GM19238 (cell line): ENCODE results near the gene KCNJ4.

Experiments used
- DNase-seq: peaks from one replicate; pipeline ENCODE4 v3.0.0; 2011; ENCODE audit warnings: low spot score; ENCODE audit not compliant: insufficient read length

The KCNJ4 gene

DNA sequence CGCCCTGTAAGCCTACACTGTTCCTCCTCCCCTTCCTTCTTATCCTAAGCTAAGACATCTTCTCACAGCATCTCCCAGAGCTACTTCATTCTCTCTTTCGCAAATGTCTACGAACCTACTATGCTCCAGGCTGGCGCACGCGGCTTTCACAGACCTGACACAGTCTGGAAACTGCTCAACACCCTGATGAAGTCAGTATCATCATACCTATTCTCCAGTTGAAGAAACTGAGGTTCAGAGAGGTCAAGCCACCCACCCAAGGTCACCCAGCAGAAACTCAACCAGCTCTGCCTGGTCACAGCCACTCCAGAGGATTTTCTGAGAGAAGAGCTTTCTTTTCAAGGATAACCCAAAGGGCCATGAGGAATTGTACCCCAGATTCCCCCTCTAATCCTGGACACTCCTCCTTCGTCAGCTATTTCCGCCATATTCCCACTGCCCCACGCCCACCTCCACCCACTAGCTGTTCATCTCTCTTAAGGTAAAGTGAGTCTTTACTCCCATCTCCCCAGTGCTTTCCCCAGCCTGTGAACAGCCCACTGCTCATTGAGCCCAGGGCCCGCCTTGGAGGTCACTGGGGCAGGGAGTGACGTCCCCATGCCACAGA, 1.8 kb downstream of the KCNJ4 start:
- DNase-seq: no peak

DNA sequence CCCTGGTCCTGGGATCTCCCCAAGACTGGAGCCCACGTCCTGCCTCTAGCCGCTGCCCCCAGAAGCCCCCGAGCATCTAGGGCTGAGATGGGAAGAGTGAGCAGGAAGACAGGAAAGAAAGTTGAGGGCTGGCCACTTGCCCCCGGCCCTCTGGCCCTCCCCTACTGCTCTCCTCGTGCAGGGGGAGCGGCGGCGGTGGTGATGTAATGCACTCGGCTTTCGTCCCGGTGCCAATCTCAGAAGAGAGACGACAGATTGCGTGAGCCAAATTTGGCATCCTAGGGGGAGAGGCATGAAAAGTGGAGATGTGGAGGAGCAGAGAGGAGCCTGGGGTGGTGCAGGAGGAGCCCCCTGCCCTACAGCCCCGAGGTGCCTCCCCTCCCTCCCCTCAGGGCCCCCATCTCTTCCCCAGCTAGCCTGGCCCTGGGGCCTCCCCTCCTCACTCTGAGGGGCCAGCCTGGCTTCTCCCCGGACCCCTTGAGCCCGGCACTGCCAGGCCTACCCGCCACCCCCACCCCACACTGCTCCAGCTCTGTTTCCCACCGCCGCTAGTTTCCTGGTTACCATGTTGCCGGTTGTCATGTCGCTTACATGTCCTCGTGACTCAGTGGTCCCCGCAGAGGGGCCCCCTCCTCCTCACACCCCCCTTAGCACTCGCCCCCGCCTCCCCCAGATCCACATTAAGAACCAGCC, 2.5 kb downstream of the KCNJ4 start:
- no peak for DNase-seq

DNA sequence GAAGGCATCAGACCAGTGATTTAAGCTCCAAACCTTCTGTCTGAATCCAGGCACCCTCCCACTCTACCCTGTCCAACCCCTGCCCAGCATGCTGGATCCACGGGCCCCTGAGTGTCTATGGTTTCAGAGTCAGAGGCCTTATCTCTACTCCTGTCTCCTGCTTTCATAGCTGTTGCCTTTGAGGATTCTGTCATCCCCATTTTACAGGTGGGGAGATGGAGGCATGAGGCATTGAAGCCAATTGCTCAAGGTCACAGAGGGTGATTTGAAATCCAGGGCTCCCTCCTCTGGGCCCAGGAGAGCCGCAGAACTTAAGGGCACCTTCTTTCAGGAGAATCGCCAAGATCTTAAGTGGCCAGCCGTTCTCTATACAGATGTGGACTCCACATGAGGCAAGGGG, 3.1 kb downstream of the KCNJ4 start:
- no peak for DNase-seq

DNA sequence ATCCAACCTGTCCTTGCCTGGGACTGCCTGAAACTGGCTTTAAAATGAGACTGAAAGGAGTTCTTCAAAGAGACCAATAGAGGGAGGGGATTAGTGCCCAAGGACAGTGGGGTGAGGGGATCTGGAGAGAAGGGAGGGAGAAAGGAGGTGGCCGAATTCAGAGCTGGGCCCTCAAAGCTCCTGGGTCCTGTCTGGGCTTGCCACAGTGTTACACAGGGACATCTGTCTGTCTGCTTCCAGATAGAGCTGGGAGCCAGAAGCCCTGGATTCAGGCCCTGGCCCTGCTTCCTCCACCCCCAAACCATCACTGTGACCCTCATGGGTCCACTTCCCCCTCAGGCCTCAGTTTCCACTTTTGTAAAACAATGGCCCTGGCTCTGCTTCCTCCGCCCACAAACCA, 3.6 kb downstream of the KCNJ4 start:
- DNase-seq: no peak

DNA sequence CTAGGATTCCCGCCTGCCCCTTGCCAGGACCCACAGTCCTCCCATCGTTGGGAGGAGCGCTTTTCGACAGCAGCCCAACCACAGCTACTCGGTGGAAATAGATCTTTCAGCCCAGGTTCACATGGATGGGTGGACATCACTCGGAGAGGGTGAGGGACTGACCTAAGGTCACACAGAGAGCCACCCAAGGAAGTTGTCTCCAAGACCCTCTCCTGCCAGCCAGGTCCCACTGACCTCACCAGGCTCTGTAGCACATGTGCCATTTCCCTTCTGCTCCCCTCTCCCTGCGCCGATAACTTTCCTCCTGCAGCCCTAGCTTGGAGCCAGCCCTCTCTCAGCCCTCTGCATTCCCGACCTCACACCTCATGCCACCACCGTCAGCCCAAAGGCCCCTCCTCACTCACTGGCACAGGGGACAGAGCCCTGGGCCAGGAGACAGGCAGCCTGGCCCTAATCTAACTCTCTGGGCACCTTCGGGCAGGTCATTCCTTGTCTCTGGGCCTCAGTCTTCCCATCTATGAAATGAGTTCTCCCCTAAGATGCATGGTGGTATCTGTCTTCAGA, 4.7 kb downstream of the KCNJ4 start:
- DNase-seq: no peak

DNA sequence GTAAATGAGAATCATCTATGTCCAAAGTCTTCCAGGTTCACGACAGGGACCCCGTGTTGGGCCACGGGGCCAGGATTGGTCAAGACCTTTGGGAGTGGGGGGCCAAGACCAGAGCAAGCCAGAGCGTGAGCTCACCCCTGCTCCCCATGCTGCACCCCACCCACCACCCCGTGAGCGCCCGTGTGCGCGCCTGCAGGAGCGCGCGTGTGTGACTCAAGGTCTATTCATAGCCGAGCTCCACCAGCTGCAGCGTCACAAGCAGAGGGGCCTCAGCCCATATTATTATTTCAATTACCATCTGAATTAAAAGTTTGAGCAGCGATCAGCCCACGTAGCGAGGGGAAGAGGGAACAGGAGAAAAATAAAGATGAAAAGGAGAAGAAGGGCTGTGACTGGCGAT, 5.2 kb downstream of the KCNJ4 start:
- DNase-seq: no peak

DNA sequence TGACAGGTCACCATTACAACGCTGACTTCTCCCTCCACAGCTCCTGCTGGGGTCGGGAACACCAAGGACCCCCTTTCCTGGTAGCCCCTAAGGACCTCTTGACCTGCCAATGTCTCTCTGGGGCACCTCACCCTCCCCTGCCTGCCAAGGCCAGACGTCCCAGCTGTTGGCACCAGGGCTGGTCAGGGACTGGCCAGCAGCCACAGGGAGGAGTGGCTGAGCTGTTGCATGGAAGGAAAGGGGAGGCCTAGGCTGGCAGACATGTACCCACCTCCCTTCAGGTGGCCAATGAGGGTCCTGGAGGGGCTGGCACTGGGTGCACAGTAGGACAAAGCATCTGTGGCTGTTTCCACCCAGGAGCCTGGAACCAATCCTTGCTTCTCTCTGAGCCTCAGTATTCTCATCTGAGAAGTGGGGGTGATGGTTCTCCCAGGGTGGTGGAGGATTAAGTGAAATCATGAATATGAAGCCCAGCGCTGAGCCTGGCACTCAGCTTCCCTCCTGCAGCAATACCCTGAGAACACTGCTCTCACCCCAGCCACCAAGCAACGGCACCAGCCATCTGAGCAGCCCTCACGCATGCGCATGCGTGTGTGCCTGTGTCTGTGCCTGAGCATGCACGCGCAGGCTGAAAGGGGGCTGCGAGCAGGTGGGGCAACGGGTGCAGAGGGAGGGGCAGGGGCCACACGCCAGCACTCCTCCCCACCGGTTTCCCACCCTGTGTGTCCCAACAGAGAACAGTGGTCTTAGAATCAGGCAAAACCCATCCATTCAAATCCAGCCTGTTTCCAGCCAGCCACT, 5.9 kb downstream of the KCNJ4 start:
- DNase-seq: no peak

DNA sequence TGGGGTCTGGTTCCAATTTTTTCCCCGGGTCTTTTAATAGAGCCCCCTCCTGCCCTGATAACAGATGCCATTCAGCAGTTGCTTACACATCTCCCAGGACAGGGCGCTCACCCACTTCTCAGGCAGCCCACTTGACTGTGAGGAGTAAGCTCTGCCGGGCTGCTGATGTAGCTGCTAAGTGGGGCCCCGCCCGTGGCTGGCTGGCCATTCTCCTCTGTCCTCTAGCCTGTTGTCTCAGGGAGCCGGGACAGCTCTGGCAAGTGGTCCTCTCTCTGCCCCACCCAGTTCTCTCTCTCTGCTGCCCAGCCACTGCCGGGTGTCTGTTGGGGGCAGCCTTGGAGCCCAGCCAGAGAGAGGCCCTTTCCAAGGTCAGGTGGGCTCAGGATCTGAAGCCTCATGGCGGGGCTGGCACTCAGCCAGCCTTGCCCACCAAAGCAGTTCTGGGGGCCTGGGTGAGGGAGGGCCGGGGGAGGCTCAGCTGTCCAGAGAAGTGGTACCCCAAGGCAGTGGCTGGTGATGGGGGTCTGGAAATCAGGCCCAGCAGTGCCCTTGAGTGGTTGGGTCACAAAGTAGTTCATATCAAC, 8.9 kb downstream of the KCNJ4 start:
- DNase-seq: no peak

DNA sequence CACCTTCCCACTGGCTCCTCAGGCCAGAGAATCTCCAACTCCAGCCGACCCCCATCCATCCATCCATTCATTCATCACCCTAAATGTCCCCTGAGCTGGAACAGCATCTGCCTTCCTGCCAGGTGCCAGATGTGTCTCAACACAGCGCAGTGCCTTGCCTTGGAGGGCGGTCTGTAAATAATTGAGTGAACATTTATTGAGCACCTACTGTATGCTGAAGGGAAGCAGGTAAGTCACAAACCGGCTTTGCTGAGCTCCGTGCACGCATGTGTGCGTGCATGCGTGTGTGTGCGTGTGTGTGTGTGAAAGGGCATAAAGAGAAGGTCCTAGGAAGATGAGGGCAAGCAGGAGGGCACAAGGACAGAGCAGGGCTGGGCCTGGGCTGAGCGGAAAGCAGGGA, 10.2 kb downstream of the KCNJ4 start:
- no peak for DNase-seq

DNA sequence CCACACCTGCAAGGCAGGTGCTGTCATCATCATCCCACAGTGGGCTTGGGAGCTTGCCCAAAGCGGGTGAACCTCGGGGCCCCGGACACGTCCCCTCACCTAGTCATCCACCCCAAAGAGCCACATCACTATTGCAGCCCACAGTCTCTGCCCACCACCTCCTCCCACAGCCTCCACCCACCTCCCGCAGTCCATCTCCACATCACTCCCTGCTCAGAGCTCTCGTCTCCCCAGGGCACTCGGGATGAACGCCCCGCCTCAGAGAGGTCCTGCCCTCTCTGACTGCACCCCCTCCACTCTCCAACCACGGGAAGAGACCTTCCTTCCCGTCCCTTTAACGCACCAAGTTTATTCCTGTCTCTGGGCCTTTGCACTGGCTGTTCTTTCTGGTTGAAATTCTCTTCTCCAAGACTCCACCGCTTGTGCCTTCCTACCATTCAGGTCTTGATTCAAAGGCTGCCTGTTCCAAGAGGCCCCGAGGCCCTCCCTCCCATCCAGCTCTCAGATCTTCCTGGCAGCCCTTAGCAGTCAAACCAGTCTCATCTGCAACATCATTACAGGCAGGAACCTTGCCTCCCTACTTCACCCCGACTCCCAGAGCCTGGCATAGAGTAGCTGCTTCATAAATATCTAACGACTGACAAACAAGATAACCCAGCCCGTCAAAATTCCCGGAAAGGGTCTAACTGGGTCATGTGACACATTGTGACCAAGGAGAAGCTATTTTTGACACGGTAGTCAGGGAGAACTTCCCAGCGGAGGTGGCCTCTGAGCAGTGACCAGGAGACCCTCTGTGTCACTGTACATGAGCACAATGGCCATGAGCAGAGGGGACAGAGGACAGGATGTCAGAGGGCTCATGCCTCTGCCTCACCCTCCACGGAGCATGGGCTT, 11.1 kb downstream of the KCNJ4 start:
- DNase-seq: no peak

DNA sequence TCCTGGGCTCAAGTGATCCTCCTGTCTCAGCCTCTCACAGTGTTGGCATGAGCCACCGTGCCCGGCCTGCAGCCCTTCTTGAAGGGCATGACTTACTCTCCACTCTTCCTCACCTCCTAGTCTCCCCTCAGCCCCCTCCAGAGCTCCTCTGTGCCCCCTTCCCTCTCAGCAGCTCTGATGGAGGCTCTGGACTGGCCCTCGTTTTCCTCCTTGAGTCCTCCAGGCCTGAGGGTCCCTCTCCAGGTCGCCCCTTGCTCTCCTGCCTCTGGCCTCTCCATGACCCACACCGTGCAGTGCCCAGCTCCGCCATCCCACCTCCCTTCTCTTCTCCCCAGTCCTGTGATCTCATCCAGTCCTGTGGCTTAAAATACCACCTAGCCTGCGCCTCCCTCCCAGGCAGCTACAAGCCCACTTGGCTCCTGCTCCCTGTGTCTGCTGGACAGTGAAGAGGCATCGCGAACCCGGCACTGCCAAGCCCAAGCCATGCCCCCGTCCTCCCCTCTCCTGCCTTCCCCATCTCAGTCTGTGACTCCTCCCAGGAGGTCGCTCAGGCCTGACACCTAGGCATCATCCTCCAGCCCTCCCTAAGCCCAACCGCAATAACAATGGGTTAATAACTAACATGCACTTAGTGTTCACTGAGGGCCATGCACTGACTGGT, 11.9 kb downstream of the KCNJ4 start:
- DNase-seq: no peak

DNA sequence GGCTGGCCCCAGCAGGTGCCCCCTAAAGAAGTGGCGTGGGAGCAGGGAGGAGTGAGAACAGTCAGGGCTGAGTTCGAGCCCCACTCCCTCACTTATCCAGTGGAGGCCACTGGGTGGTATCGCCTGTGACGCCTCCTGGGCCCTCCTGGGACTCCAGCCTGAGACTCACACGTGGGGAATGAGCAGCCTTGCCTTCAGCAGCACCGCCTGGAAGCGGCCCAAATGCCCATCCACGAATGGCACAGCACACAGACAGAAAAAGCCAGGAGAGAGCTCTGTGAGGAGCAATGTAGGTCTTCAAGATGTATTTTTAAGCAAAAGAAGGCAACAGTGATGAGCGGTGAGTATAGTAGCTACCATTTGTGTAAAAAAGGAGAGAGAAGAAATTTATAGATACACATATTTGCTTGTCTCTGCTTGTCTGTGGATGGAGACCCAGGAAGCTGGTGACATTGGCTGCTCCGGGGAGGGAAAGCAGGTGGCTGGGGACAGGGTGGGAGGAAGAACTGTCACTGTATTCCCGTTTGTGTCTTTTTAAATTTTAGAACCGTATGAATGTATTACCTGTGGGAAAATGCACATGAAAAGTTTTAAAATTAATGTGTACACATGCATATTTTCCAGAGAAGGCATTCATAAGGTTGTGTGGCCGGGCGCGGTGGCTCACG, 13.2 kb downstream of the KCNJ4 start:
- DNase-seq: no peak

DNA sequence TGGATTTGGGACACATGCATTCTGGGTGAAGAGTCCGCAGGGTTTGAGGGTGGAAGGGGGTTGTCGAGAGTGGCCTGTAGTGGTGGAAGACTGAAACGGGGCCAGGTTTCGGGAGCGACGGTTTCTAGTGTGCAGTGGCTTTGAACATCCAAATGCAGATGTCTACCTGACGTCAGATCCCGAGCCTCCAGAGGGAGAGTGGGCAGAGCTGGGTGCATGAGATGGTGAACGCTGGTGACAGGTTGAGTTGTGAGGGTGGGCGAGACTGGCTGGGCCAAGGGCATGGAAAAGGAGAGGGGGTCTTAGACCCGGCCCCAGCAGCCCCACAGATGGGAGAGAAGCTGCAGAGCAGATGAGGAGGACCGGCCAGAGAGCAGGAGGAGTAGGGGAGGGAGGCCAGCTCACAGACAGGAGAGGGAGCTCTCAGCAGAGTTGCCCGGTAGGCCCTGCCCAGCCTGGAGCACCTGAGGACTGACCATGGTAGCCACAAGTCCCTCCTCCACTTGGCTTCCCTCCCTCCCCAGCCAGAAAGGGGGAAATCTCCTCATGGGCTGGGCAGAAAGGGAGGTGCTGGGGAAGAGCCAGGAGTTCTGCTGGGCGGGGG, 14.2 kb downstream of the KCNJ4 start:
- DNase-seq: no peak

DNA sequence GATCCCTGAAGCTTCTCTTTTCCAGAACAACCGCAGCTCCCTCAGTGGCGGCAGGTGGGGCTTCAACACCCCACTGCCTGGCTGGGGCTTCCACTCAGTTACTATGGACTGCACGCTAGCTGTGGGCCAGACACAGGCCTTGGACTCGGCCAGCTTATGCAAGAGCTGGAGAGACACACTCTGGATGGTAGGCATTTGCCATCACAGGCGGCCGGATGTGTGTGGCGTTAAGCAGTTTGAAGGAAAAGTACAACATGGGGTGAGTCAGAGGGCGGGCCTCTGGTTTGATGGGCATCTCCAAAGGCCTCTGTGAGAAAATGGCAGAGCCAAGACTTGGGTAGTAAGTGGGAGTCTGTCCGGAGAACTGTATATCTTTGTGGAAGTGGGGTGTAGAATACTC, 17.6 kb downstream of the KCNJ4 start:
- no peak for DNase-seq

DNA sequence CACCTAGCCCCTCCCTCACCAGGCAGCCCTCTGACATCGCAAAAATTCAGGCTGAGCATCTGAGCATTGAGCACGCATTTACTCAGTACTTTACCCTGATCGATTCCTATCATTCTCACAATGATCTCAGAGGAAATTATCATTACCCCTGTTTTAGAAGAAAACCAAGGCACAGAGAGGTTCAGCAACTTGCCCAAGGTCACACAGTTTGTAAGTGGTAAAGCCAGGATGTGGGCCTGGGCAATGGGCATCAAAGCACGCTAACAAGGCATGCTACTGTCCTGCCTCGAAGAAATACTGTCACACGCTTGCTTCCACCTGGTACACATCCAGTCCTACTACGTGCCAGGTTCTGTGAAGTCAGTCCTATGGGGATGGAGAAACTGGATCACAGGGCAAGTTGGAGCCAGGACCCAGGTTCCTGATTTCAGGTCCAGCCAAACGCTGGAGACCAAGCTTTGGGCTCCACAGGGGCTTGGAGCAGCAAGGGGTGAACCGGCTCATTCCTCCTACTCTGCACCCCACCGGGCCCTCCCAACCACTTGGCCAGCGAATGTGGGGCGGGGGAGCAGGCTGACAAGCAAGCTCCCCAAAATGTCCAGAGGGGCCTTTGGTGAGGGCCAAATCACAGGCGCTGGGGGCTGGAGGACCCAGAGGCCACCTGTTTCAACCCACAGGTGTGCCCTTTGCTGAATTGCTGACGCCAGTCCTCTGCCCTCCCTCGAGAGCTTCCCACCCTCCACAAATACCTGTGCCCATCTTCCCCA, 18.2 kb downstream of the KCNJ4 start:
- no peak for DNase-seq

DNA sequence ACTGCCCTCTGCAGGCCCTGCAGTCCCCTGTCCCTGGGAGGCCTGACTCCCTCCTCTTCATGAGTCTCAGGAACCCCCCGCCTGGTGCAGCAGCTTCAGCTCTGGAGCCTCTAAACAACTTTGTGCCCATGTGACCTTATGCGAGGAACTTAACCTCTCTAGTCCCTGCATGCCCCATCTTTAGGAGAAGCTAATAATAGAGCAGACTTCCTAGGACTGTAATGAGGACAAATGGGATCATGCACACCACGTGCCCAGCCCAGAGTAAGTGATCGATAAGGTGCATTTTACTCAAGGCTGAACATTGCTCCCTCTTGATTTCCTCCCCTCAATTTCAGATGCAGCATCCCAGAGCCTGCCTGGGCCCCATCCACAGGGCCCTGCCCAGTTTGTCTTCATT, 19.0 kb downstream of the KCNJ4 start:
- DNase-seq: no peak

DNA sequence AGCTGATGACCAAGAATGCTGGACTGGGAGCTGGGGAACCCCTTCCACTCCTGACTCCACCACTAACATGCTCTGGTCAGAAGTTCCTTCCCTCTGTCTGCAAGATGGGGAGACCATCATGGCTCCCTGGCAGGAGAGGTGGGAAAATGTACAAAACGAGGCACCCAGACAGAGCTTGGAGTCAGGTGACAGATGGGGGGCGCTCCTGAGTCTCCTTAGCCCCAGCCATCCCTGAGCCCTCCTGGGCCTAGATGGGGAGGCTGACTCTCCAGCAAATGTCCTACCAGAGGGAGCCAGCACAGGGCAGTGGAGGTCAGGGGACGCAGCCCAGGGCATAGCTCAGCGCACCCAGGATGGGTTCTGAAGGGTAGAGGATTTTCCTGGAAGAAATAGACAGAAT, 20.0 kb downstream of the KCNJ4 start:
- DNase-seq: no peak

DNA sequence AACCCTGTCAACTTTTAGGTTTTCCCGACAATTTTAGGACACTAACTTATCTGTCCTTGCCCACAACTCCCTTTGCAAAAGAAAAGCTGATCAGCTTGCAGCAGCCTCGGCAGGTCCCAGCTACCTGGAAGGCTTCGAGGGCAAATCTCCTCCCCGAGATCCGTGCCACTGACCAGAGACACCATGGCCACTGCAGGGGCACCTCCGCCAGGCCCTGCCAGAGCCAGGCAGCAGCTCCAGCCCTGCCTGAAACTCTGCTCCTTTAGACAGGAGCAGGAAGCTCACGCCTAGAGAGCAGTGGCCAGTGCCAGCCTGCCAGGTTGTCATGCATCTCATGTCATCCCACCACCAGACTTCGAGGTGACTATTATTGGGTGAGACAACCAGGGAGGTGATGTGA, 21.1 kb downstream of the KCNJ4 start:
- DNase-seq: no peak

DNA sequence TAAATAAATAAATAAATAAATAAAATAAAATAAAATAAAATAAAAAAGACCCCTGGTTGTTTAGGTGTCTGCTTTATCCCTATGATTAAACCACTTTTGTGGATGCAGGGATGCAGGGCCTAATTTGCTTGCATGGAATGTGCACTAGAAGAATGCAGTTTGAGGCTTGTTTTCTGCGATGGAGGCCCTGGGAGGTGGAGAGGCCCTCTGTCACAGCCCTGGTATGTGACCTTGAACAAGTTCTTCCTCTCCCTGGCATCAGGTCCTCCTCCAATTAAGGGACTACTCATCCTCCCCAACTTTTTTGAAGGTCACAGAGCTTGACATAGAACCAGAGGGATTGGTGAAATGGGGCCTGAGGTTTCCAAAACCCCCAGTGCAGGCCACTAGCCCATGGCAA, 22.7 kb downstream of the KCNJ4 start:
- DNase-seq: no peak
